ENCODE measurements around the gene RAB3A. TPM values are rescaled to one million over a fixed set of nuclear protein-coding genes. Genes with fewer than 3 reads are reported as not detected.
"Not testable (repeated sequence)": the region's sequence is repeated elsewhere in the genome, so short reads cannot be mapped to it uniquely, and the experiment has no call there.

RAB3A gene
- total RNA-seq, 1 experiment from 2014 or later, result 10.6 TPM

- H3K9me2 ChIP-seq (ENCODE audit: insufficient read depth); H3K27ac ChIP-seq (ENCODE audit: low read depth, low read length); H4K20me1 ChIP-seq (ENCODE audit: insufficient read depth); H3K9me3 ChIP-seq (ENCODE audit: control insufficient read depth in 1 of 2, insufficient read depth in 1 of 2, low read depth in 1 of 2, low read length in 2 of 2); H2AFZ ChIP-seq (ENCODE audit: low read depth, low read length, poor library complexity, severe bottlenecking); BruUV-seq (replicated peaks); RAD21 ChIA-PET (ENCODE audit: low non-redundant PET in 1 of 2, low total read pairs in 2 of 2, uncharacterized antibody in 2 of 2, unreplicated experiment in 2 of 2); H3K4me2 ChIP-seq (ENCODE audit: low read length); H3K4me3 ChIP-seq (replicated peaks in 1 of 2; ENCODE audit: low read depth in 1 of 2, low read length in 2 of 2); H3K27me3 ChIP-seq (ENCODE audit: insufficient read depth, low read length); CTCF ChIA-PET; H3K9ac ChIP-seq (ENCODE audit: low read length); POLR2A ChIA-PET; ATAC-seq; DNase-seq (ENCODE audit: low read depth, low spot score): not testable (repeated sequence)
- H3K79me2 ChIP-seq (ENCODE audit: insufficient read depth, low read length), result peaks cover 28% of the 10 kb centered on the region
- intact Hi-C loops (cut with micrococcal nuclease), result loop anchor here (10.0 kb wide), 1 partner anchor 154 kb away; the partner anchor contains the start of gene ARRDC2
- peaks cover 41 to 52% of the 10 kb centered on the region in 2 experiments for H3K4me1 ChIP-seq (ENCODE audit: control insufficient read depth in 1 of 2, insufficient read depth in 2 of 2, low read length in 2 of 2)
- H3K36me3 ChIP-seq (ENCODE audit: control insufficient read depth in 1 of 2, insufficient read depth in 2 of 2, low read length in 2 of 2), result peaks cover 13 to 31% of the 10 kb centered on the region in 2 experiments; a peak in 3 of 4 replicates
Observed at GRCh38 chr19:18159059-18159616, 44.7 kb downstream of the RAB3A start.

- H3K27ac ChIP-seq (ENCODE audit: low read depth, low read length), result peak overlapping the region; percentile 82
- RAD21 ChIA-PET (ENCODE audit: low non-redundant PET in 1 of 2, low total read pairs in 2 of 2, uncharacterized antibody in 2 of 2, unreplicated experiment in 2 of 2), result no interaction called here
Observed at GRCh38 chr19:18158467-18158866, 45.4 kb downstream of the RAB3A start.

More at GRCh38 chr19:18158467-18158866, 45.4 kb downstream of the RAB3A start:
- H3K27me3 ChIP-seq (ENCODE audit: insufficient read depth, low read length), result no peaks in the 10 kb centered on the region
- no peak for DNase-seq (ENCODE audit: low read depth, low spot score)
- no peak overlapping the region for H3K4me2 ChIP-seq (ENCODE audit: low read length)
- peaks cover 13 to 29% of the 10 kb centered on the region in 2 experiments; a peak in 3 of 4 replicates for H3K36me3 ChIP-seq (ENCODE audit: control insufficient read depth in 1 of 2, insufficient read depth in 2 of 2, low read length in 2 of 2)
- ChIA-PET CTCF (interaction anchor here (1.3 kb wide), 1 partner anchor 45 kb away, joined by 5 read pairs; no protein-coding TSS in a partner anchor), POLR2A (no interaction called here)
- H3K4me3 ChIP-seq (replicated peaks in 1 of 2; ENCODE audit: low read depth in 1 of 2, low read length in 2 of 2), result no peak overlapping the region
- ATAC-seq, result no peak
- H2AFZ ChIP-seq (ENCODE audit: low read depth, low read length, poor library complexity, severe bottlenecking), result no peak overlapping the region
- intact Hi-C loops (cut with micrococcal nuclease), result loop anchor here (10.0 kb wide), 1 partner anchor 154 kb away; the partner anchor contains the start of gene ARRDC2
- peaks cover 41 to 56% of the 10 kb centered on the region in 2 experiments for H3K4me1 ChIP-seq (ENCODE audit: control insufficient read depth in 1 of 2, insufficient read depth in 2 of 2, low read length in 2 of 2)
- H3K9me3 ChIP-seq (ENCODE audit: control insufficient read depth in 1 of 2, insufficient read depth in 1 of 2, low read depth in 1 of 2, low read length in 2 of 2), result no peaks in the 10 kb centered on the region
- TF ChIP-seq EZH2 (IDR thresholded peaks at IDR 0.05) (no peak), JUND (IDR thresholded peaks at IDR 0.05) (no peak), POLR2AphosphoS5 (IDR thresholded peaks at IDR 0.05; ENCODE audit: low read depth, low read length) (no peak), CBX3 (IDR thresholded peaks at IDR 0.05; ENCODE audit: low read depth) (no peak)
- TF ChIP-seq, protein P1, sequence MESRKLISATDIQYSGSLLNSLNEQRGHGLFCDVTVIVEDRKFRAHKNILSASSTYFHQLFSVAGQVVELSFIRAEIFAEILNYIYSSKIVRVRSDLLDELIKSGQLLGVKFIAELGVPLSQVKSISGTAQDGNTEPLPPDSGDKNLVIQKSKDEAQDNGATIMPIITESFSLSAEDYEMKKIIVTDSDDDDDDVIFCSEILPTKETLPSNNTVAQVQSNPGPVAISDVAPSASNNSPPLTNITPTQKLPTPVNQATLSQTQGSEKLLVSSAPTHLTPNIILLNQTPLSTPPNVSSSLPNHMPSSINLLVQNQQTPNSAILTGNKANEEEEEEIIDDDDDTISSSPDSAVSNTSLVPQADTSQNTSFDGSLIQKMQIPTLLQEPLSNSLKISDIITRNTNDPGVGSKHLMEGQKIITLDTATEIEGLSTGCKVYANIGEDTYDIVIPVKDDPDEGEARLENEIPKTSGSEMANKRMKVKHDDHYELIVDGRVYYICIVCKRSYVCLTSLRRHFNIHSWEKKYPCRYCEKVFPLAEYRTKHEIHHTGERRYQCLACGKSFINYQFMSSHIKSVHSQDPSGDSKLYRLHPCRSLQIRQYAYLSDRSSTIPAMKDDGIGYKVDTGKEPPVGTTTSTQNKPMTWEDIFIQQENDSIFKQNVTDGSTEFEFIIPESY (IDR thresholded peaks at IDR 0.05; ENCODE audit: extremely low read depth, insufficient replicate concordance, low read length), result no peak
- TF ChIP-seq, protein P2, sequence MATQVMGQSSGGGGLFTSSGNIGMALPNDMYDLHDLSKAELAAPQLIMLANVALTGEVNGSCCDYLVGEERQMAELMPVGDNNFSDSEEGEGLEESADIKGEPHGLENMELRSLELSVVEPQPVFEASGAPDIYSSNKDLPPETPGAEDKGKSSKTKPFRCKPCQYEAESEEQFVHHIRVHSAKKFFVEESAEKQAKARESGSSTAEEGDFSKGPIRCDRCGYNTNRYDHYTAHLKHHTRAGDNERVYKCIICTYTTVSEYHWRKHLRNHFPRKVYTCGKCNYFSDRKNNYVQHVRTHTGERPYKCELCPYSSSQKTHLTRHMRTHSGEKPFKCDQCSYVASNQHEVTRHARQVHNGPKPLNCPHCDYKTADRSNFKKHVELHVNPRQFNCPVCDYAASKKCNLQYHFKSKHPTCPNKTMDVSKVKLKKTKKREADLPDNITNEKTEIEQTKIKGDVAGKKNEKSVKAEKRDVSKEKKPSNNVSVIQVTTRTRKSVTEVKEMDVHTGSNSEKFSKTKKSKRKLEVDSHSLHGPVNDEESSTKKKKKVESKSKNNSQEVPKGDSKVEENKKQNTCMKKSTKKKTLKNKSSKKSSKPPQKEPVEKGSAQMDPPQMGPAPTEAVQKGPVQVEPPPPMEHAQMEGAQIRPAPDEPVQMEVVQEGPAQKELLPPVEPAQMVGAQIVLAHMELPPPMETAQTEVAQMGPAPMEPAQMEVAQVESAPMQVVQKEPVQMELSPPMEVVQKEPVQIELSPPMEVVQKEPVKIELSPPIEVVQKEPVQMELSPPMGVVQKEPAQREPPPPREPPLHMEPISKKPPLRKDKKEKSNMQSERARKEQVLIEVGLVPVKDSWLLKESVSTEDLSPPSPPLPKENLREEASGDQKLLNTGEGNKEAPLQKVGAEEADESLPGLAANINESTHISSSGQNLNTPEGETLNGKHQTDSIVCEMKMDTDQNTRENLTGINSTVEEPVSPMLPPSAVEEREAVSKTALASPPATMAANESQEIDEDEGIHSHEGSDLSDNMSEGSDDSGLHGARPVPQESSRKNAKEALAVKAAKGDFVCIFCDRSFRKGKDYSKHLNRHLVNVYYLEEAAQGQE (IDR thresholded peaks at IDR 0.05; ENCODE audit: low read depth), result no peak
- BruUV-seq (replicated peaks), result no TSS peak
- H4K20me1 ChIP-seq (ENCODE audit: insufficient read depth), result no peaks in the 10 kb centered on the region
- peaks cover 35% of the 10 kb centered on the region for H3K79me2 ChIP-seq (ENCODE audit: insufficient read depth, low read length)
- no peaks in the 10 kb centered on the region for H3K9me2 ChIP-seq (ENCODE audit: insufficient read depth)
- H3K9ac ChIP-seq (ENCODE audit: low read length), result no peak overlapping the region
